ENCODE measurements around the gene DGAT2. TPM values are rescaled to one million over a fixed set of nuclear protein-coding genes. Genes with fewer than 3 reads are reported as not detected.

DGAT2 gene
- polyA plus RNA-seq, 1 donor (not counting 4 experiments of a cell fraction or from before 2014, with no cell fraction given): 1.8 TPM

DNA sequence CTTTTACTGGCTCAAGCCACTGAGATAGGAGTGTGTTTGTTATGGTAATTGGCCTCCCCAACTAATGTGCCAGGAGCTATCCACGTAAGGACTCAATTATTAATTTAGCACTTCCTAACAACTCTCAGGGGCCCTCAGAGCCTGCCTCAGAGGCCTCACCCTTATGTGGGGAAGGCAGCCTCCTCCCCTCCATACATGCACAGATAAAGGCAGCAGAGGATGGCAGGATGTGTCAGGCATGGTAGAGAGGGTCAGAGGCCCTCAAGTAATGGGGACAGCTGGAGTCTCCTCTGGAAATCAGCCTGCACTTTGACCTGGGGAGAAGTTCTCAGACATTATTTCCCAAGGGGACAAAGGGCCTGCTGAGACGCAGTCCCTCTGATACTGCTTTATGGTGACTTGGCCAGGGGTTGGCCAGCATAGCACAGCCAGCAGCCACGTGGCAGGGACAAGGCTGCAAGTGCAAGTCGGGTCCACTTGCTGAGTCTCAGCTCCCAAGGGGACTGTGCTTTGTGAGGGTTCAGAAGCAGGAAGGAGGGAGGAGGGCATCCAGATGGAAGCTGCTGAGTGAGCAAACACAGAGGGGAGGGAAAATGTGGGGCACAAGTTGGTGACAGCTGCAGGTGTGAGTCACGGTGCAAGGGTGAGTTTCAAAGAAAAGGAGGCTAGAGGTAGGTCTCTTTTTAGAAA is 33.9 kb upstream of the DGAT2 start:
- H3K4me3 ChIP-seq (ENCODE audit: control insufficient read depth in 2 of 3, extremely low read depth in 1 of 3, insufficient read depth in 2 of 3, low read depth in 1 of 3, low read length in 3 of 3): no peak overlapping the region
- no peak for FAIRE-seq
- H3K9me1 ChIP-seq (ENCODE audit: control insufficient read depth, extremely low read depth, insufficient read depth, low read length): no peaks in the 10 kb centered on the region
- no peaks in the 10 kb centered on the region for H4K20me1 ChIP-seq (ENCODE audit: control insufficient read depth, extremely low read depth, insufficient read depth, low read length)
- H3K4me1 ChIP-seq (ENCODE audit: control insufficient read depth, extremely low read depth, insufficient read depth, low read length): no peaks in the 10 kb centered on the region
- TF ChIP-seq EZH2 (IDR thresholded peaks at IDR 0.05; ENCODE audit: low read length) (no peak), CTCF (optimal IDR thresholded peaks at IDR 0.05 in 1 of 3, IDR thresholded peaks at IDR 0.05 in 1 of 3, conservative IDR thresholded peaks at IDR 0.05 in 1 of 3; ENCODE audit: extremely low read depth in 1 of 3, insufficient read depth in 2 of 3, low read length in 3 of 3) (no peak)
- no peak overlapping the region for H2AFZ ChIP-seq (ENCODE audit: control insufficient read depth, low read length)
- no peak overlapping the region for H3K4me2 ChIP-seq (ENCODE audit: control insufficient read depth, extremely low read depth, insufficient read depth, low read depth, low read length)
- dilution Hi-C loops (cut with MboI; ENCODE audit: extremely low pct_ligation_motif_present, low sequenced_read_pairs): no loop called here
- no peak overlapping the region for H3K9ac ChIP-seq (ENCODE audit: control insufficient read depth, extremely low read depth, insufficient read depth, low read length)
- H3K79me2 ChIP-seq (ENCODE audit: control insufficient read depth, insufficient read depth, low read length): no peaks in the 10 kb centered on the region
- no peak for DNase-seq (ENCODE audit: low read depth, low spot score)
- no peak overlapping the region for H3K27ac ChIP-seq (ENCODE audit: control insufficient read depth, insufficient read depth, low read length)
- H3K36me3 ChIP-seq (ENCODE audit: control insufficient read depth in 2 of 2, extremely low read depth in 1 of 2, insufficient read depth in 2 of 2, low read length in 2 of 2): no peaks in the 10 kb centered on the region
- no peaks in the 10 kb centered on the region for H3K9me3 ChIP-seq (ENCODE audit: control insufficient read depth, low read depth, low read length)
- peaks cover 9% of the 10 kb centered on the region for H3K27me3 ChIP-seq (ENCODE audit: control insufficient read depth, extremely low read depth, insufficient read depth, low read length)

GRCh38 chr11:75735181-75735845 is 33.3 kb upstream of the DGAT2 start:
- Histone ChIP-seq H3K79me2 (ENCODE audit: control insufficient read depth, insufficient read depth, low read length) (no peaks in the 10 kb centered on the region), H3K4me1 (ENCODE audit: control insufficient read depth, extremely low read depth, insufficient read depth, low read length) (no peaks in the 10 kb centered on the region), H3K9me1 (ENCODE audit: control insufficient read depth, extremely low read depth, insufficient read depth, low read length) (no peaks in the 10 kb centered on the region), H3K4me2 (ENCODE audit: control insufficient read depth, extremely low read depth, insufficient read depth, low read depth, low read length) (no peak overlapping the region), H3K27me3 (ENCODE audit: control insufficient read depth, extremely low read depth, insufficient read depth, low read length) (peaks cover 9% of the 10 kb centered on the region), H4K20me1 (ENCODE audit: control insufficient read depth, extremely low read depth, insufficient read depth, low read length) (no peaks in the 10 kb centered on the region), H3K27ac (ENCODE audit: control insufficient read depth, insufficient read depth, low read length) (no peak overlapping the region), H3K9me3 (ENCODE audit: control insufficient read depth, low read depth, low read length) (no peaks in the 10 kb centered on the region), H3K36me3 (ENCODE audit: control insufficient read depth in 2 of 2, extremely low read depth in 1 of 2, insufficient read depth in 2 of 2, low read length in 2 of 2) (no peaks in the 10 kb centered on the region), H3K4me3 (ENCODE audit: control insufficient read depth in 2 of 3, extremely low read depth in 1 of 3, insufficient read depth in 2 of 3, low read depth in 1 of 3, low read length in 3 of 3) (no peak overlapping the region), H3K9ac (ENCODE audit: control insufficient read depth, extremely low read depth, insufficient read depth, low read length) (no peak overlapping the region), H2AFZ (ENCODE audit: control insufficient read depth, low read length) (no peak overlapping the region)
- dilution Hi-C loops (cut with MboI; ENCODE audit: extremely low pct_ligation_motif_present, low sequenced_read_pairs): no loop called here
- no peak for FAIRE-seq
- DNase-seq (ENCODE audit: low read depth, low spot score): no peak
- TF ChIP-seq CTCF (optimal IDR thresholded peaks at IDR 0.05 in 1 of 3, IDR thresholded peaks at IDR 0.05 in 1 of 3, conservative IDR thresholded peaks at IDR 0.05 in 1 of 3; ENCODE audit: extremely low read depth in 1 of 3, insufficient read depth in 2 of 3, low read length in 3 of 3) (no peak), EZH2 (IDR thresholded peaks at IDR 0.05; ENCODE audit: low read length) (no peak)
